H1 (cell line): ENCODE data around the gene USP7. TPM values are rescaled to one million over a fixed set of nuclear protein-coding genes. Genes with fewer than 3 reads are reported as not detected.

Source experiments
- CTCF ChIA-PET: fragments of 300-600 bp; sonication (Branson Sonifier 250); formaldehyde crosslinking; loops from one replicate; lab custom pipeline; 2021; ENCODE audit not compliant: partially characterized antibody; lab: Charles Lee
- POLR2A ChIA-PET: fragments of 300-600 bp; sonication (Branson Sonifier 250); formaldehyde crosslinking; loops from one replicate; lab custom pipeline; 2021; ENCODE audit warnings: inconsistent platforms; ENCODE audit not compliant: partially characterized antibody; lab: Charles Lee
- DNase-seq, 2 experiments: peaks; one replicate each; pipeline versions ENCODE4 v3.0.0 to v3.0.0-alpha.2; 2010 to 2022; ENCODE audit warnings: low spot score in 2 of 2, low read depth in 1 of 2, mixed read lengths in 1 of 2
- FAIRE-seq: peaks from 2 replicates; lab custom pipeline; 2011; peaks lifted over from hg19 to GRCh38; lab: Jason Lieb, UNC
- H2AFZ ChIP-seq: 2 replicates; pipeline ENCODE4 v1.8.1; 2012; ENCODE audit warnings: low read length, inconsistent platforms
- H2AK5ac ChIP-seq: 2 replicates; pipeline ENCODE4 v1.6.1; 2013; ENCODE audit warnings: low read depth, low read length
- H2BK120ac ChIP-seq: replicated peaks from 2 replicates; pipeline ENCODE3; 2013; ENCODE audit warnings: low read depth, low read length, inconsistent platforms
- H2BK12ac ChIP-seq: 2 replicates; pipeline ENCODE4 v1.6.1; 2013; ENCODE audit warnings: low read depth, low read length
- H2BK15ac ChIP-seq: 2 replicates; pipeline ENCODE4 v1.6.1; 2013; ENCODE audit warnings: low read length
- H2BK20ac ChIP-seq: 2 replicates; pipeline ENCODE4 v1.6.1; 2013; ENCODE audit warnings: low read length
- H2BK5ac ChIP-seq: 2 replicates; pipeline ENCODE4 v1.6.1; 2013; ENCODE audit warnings: low read depth, low read length
- H3K14ac ChIP-seq: 2 replicates; pipeline ENCODE4 v1.6.1; 2013; ENCODE audit warnings: inconsistent platforms; ENCODE audit not compliant: insufficient read length
- H3K18ac ChIP-seq: 2 replicates; pipeline ENCODE4 v1.6.1; 2013; ENCODE audit warnings: low read length; ENCODE audit errors: extremely low read depth
- H3K23ac ChIP-seq: 2 replicates; pipeline ENCODE4 v1.6.1; 2013; ENCODE audit warnings: inconsistent platforms; ENCODE audit not compliant: insufficient read length
- H3K23me2 ChIP-seq: 2 replicates; pipeline ENCODE4 v1.6.1; 2013; ENCODE audit warnings: low read depth, low read length
- H3K27ac ChIP-seq: 2 replicates; pipeline ENCODE4 v1.6.1; 2011; ENCODE audit warnings: low read depth, low read length, inconsistent platforms
- H3K27me3 ChIP-seq, 4 experiments: replicated peaks in 1 of 4; 1 replicate in 1 of 4; 2 replicates in 3 of 4; pipeline versions ENCODE4 v1.6.1 to v1.8.1; 2011 to 2013; ENCODE audit warnings: low read length in 3 of 4, mild to moderate bottlenecking in 3 of 4, inconsistent platforms in 2 of 4, mixed read lengths in 2 of 4, moderate library complexity in 1 of 4; ENCODE audit not compliant: control insufficient read depth in 3 of 4, insufficient read depth in 3 of 4; ENCODE audit errors: extremely low read depth in 1 of 4
- H3K36me3 ChIP-seq, 4 experiments: 2 replicates each; pipeline versions ENCODE4 v1.6.1 to v1.8.1; 2011 to 2013; ENCODE audit warnings: mild to moderate bottlenecking in 4 of 4, low read length in 3 of 4, moderate library complexity in 2 of 4, control low read depth in 1 of 4, inconsistent platforms in 1 of 4; ENCODE audit not compliant: insufficient read depth in 4 of 4, control insufficient read depth in 2 of 4
- H3K4ac ChIP-seq: replicated peaks from 2 replicates; pipeline ENCODE3; 2013; ENCODE audit warnings: low read length, low read depth, mixed read lengths, inconsistent platforms; ENCODE audit not compliant: insufficient read length
- H3K4me1 ChIP-seq, 4 experiments: replicated peaks in 1 of 4; 1 replicate in 1 of 4; 2 replicates in 3 of 4; pipeline versions ENCODE4 v1.6.1 to v1.8.1; 2011 to 2013; ENCODE audit warnings: low read length in 3 of 4, inconsistent platforms in 2 of 4, mixed read lengths in 1 of 4; ENCODE audit not compliant: insufficient read depth in 4 of 4, control insufficient read depth in 3 of 4
- H3K4me2 ChIP-seq, 2 experiments: 2 replicates each; pipeline versions ENCODE4 v1.6.1 to v1.8.1; 2011 to 2013; ENCODE audit warnings: low read depth in 2 of 2, low read length in 2 of 2, control low read depth in 1 of 2, inconsistent platforms in 1 of 2, mild to moderate bottlenecking in 1 of 2; ENCODE audit not compliant: insufficient read depth in 1 of 2
- H3K4me3 ChIP-seq, 4 experiments: fragments of 200-600, 300-600 bp in 1 of 4; sonication (generic), shearing (Covaris generic), sonication (Bioruptor Twin) in 1 of 4; 2 replicates each; pipeline versions ENCODE4 v1.5.1 to v1.8.1; 2011 to 2016; ENCODE audit warnings: low read length in 4 of 4, low read depth in 3 of 4, control low read depth in 2 of 4, inconsistent platforms in 2 of 4, mild to moderate bottlenecking in 2 of 4, mixed read lengths in 1 of 4, moderate library complexity in 1 of 4; ENCODE audit not compliant: insufficient read depth in 2 of 4; ENCODE audit errors: extremely low read depth in 1 of 4
- H3K56ac ChIP-seq: replicated peaks from 2 replicates; pipeline ENCODE3; 2013; ENCODE audit warnings: low read depth, mild to moderate bottlenecking, mixed read lengths, low read length, inconsistent platforms; ENCODE audit not compliant: insufficient read length
- H3K79me1 ChIP-seq: 2 replicates; pipeline ENCODE4 v1.6.1; 2013; ENCODE audit warnings: low read depth, low read length, control low read depth
- H3K79me2 ChIP-seq, 2 experiments: 2 replicates each; pipeline versions ENCODE4 v1.6.1 to v1.8.1; 2012 to 2013; ENCODE audit warnings: low read length in 2 of 2, mild to moderate bottlenecking in 2 of 2, inconsistent platforms in 1 of 2; ENCODE audit not compliant: insufficient read depth in 2 of 2, control insufficient read depth in 1 of 2
- H3K9ac ChIP-seq, 4 experiments: replicated peaks in 1 of 4; 1 replicate in 1 of 4; 2 replicates in 3 of 4; pipeline versions ENCODE4 v1.6.1 to v1.8.1; 2011 to 2013; ENCODE audit warnings: low read depth in 3 of 4, low read length in 3 of 4, control low read depth in 2 of 4, mild to moderate bottlenecking in 2 of 4, moderate library complexity in 2 of 4, inconsistent platforms in 1 of 4; ENCODE audit errors: extremely low read depth in 1 of 4
- H3K9me3 ChIP-seq, 2 experiments: 2 replicates each; pipeline versions ENCODE4 v1.6.1 to v1.8.1; 2012 to 2013; ENCODE audit warnings: mild to moderate bottlenecking in 2 of 2, moderate library complexity in 2 of 2, control low read depth in 1 of 2, inconsistent platforms in 1 of 2, low read depth in 1 of 2, low read length in 1 of 2, mixed read lengths in 1 of 2; ENCODE audit not compliant: insufficient read depth in 2 of 2
- H4K20me1 ChIP-seq, 2 experiments: replicated peaks in 1 of 2; 2 replicates each; pipeline versions ENCODE3 to v1.8.1; 2011 to 2013; ENCODE audit warnings: inconsistent platforms in 2 of 2, low read length in 2 of 2, mild to moderate bottlenecking in 1 of 2; ENCODE audit not compliant: insufficient read depth in 2 of 2, control insufficient read depth in 1 of 2
- H4K5ac ChIP-seq: 2 replicates; pipeline ENCODE4 v1.6.1; 2013; ENCODE audit warnings: low read length, low read depth, mixed read lengths, inconsistent platforms; ENCODE audit not compliant: insufficient read length
- H4K8ac ChIP-seq: 2 replicates; pipeline ENCODE4 v1.8.0; 2013; ENCODE audit warnings: mild to moderate bottlenecking, moderate library complexity, low read length, inconsistent platforms; ENCODE audit not compliant: insufficient read depth; ENCODE audit errors: extremely low read depth
- H4K91ac ChIP-seq: replicated peaks from 2 replicates; pipeline ENCODE3; 2013; ENCODE audit warnings: low read length, mixed read lengths, inconsistent platforms; ENCODE audit not compliant: insufficient read length
- CBX8 ChIP-seq: fragments of 300-800, 300-1000 bp; sonication (generic); IDR thresholded peaks from 2 replicates; pipeline ENCODE4 v1.7.1; 2016; ENCODE audit warnings: low read depth, low read length, borderline replicate concordance
- KDM1A ChIP-seq: fragments of 200-600, 300-600 bp; sonication (generic); IDR thresholded peaks from 2 replicates; pipeline ENCODE4 v1.7.1; 2016; ENCODE audit warnings: mild to moderate bottlenecking, low read length, borderline replicate concordance
- KDM5A ChIP-seq: fragments of 200-600 bp; IDR thresholded peaks from 2 replicates; pipeline ENCODE4 v1.7.1; 2012; ENCODE audit warnings: mild to moderate bottlenecking, low read length, inconsistent platforms, mixed read lengths
- RAD21 ChIP-seq, 2 experiments: IDR thresholded peaks in 1 of 2; conservative IDR thresholded peaks in 1 of 2; 2 replicates each; pipeline ENCODE4 v1.6.1; 2011; ENCODE audit warnings: low read depth in 2 of 2, low read length in 2 of 2, improper control_type of control experiment in 1 of 2, inconsistent platforms in 1 of 2, mild to moderate bottlenecking in 1 of 2, moderate library complexity in 1 of 2
- WGBS, 2 experiments: shearing (Covaris generic) in 1 of 2; methylation state at CpG; one replicate each; pipeline versions ENCODE4 v1.1.6 to v1.1.7; 2013 to 2015; ENCODE audit warnings: low lambda C conversion rate in 2 of 2, mixed read lengths in 2 of 2, inconsistent platforms in 1 of 2, low coverage in 1 of 2, missing lambda C conversion rate in 1 of 2; ENCODE audit not compliant: insufficient replicate concordance in 2 of 2, insufficient coverage in 1 of 2, insufficient read length in 1 of 2; ENCODE audit errors: extremely low coverage in 1 of 2, missing lambda C conversion rate in 1 of 2; 5-methylcytosine and 5-hydroxymethylcytosine counted together
- polyA plus RNA-seq, 7 experiments: library from polyadenylated mRNA; depleted of rRNA in 3 of 7; stranded (reverse) in 5 of 7; unstranded in 2 of 7; fragments of >200 nt in 5 of 7; fragments of 200-250 nt in 2 of 7; gene quantifications; 1 replicate in 5 of 7; 2 replicates in 1 of 7; 4 replicates in 1 of 7; pipeline versions ENCODE4 v1.2.1 to v1.2.3, GENCODE V29; 2011 to 2013; ENCODE audit warnings: missing spikeins in 2 of 7, mixed read lengths in 2 of 7
- total RNA-seq: library from RNA; stranded (reverse); fragmentation: NEBNext Ultra II Directional; extraction: Animal tissue kit (Norgen Biotek cat#: 25700); gene quantifications from 2 replicates; pipeline ENCODE4 v1.2.1, GENCODE V29; 2021
- TF ChIP-seq, protein P1 (sequence below), 3 experiments: IDR thresholded peaks; 1 replicate in 2 of 3; 2 replicates in 1 of 3; pipeline versions ENCODE4 v1.5.1 to v1.6.1; 2011; ENCODE audit warnings: low read length in 3 of 3, mild to moderate bottlenecking in 3 of 3, inconsistent platforms in 2 of 3, low read depth in 1 of 3, moderate library complexity in 1 of 3; ENCODE audit not compliant: insufficient read depth in 1 of 3; ENCODE audit errors: control extremely low read depth in 1 of 3

Gene USP7
- total and polyA plus RNA-seq, 2 of the 8 experiments (the other 6 are each of a cell fraction or from before 2014, with no cell fraction given) = 21.3 to 211 TPM

DNA sequence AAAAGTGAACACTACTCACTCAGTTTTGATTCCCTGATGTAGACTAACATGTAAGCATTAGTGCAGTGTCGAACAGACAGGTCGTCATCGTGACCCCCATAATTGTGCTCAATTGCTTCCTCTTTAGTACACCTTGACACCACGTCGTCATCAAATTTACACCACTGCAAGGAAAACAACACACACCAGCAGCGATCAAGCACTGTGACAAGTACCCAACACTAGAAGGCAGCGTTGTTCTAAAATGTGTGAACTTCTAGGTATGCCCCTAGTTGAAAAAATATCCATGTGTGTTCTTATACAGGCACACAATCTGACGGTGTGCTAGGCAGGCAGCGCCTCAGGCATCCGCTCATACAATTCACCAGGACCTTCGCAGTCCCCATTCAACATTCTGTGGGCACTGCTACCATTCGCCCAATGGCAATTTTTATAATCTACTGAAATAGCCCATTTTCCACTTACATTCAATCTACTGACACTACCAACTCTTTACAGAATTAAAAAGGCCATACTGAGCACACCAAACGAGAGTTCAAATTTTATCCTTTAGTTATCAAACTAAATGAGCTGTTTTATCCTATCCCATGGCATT is 58.4 kb downstream of the USP7 start:
- Histone ChIP-seq H3K23ac (no peak overlapping the region), H2BK15ac (no peak overlapping the region), H4K91ac (no peak overlapping the region), H3K18ac (no peak overlapping the region), H2BK12ac (no peak overlapping the region), H4K5ac (no peak overlapping the region), H3K27me3 (no peaks in the 10 kb centered on the region), H2BK20ac (no peak overlapping the region), H2BK5ac (no peak overlapping the region), H4K20me1 (peaks cover 5 to 9% of the 10 kb centered on the region in 2 experiments), H2AK5ac (no peak overlapping the region), H3K27ac (no peak overlapping the region), H3K9me3 (no peaks in the 10 kb centered on the region), H3K4me1 (no peaks in the 10 kb centered on the region), H3K36me3 (peaks cover 23 to 86% (median 70%) of the 10 kb centered on the region in 4 experiments), H3K79me1 (no peaks in the 10 kb centered on the region; the same call in none of the 2 replicates), H2BK120ac (no peak overlapping the region), H3K79me2 (no peaks in the 10 kb centered on the region; a peak in 1 of 4 replicates), H3K23me2 (no peaks in the 10 kb centered on the region), H3K4me3 (no peak overlapping the region), H3K4me2 (no peak overlapping the region), H2AFZ (no peak overlapping the region), H4K8ac (no peak overlapping the region), H3K14ac (no peak overlapping the region), H3K4ac (no peak overlapping the region), H3K56ac (no peak overlapping the region), H3K9ac (no peak overlapping the region)
- FAIRE-seq = no peak
- POLR2A ChIA-PET = interaction anchor here (0.7 kb wide), 1 partner anchor 189 kb away, joined by 3 read pairs; no protein-coding TSS in a partner anchor
- no peak for DNase-seq
- TF ChIP-seq KDM5A = no peak
- peak; percentile 67 to 73 for TF ChIP-seq RAD21 (IDR thresholded peaks at IDR 0.05 in 1 of 2, conservative IDR thresholded peaks at IDR 0.05 in 1 of 2; ENCODE audit: low read depth in 2 of 2, low read length in 2 of 2)
- no peak for TF ChIP-seq KDM1A
- no peak for TF ChIP-seq CBX8
- TF ChIP-seq, protein P1, sequence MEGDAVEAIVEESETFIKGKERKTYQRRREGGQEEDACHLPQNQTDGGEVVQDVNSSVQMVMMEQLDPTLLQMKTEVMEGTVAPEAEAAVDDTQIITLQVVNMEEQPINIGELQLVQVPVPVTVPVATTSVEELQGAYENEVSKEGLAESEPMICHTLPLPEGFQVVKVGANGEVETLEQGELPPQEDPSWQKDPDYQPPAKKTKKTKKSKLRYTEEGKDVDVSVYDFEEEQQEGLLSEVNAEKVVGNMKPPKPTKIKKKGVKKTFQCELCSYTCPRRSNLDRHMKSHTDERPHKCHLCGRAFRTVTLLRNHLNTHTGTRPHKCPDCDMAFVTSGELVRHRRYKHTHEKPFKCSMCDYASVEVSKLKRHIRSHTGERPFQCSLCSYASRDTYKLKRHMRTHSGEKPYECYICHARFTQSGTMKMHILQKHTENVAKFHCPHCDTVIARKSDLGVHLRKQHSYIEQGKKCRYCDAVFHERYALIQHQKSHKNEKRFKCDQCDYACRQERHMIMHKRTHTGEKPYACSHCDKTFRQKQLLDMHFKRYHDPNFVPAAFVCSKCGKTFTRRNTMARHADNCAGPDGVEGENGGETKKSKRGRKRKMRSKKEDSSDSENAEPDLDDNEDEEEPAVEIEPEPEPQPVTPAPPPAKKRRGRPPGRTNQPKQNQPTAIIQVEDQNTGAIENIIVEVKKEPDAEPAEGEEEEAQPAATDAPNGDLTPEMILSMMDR (IDR thresholded peaks at IDR 0.05; ENCODE audit: control extremely low read depth in 1 of 3, insufficient read depth in 1 of 3, low read depth in 1 of 3, low read length in 3 of 3) = peak; percentile 9 to 72 (median 63)
- CTCF ChIA-PET = interaction anchor here (0.6 to 3.2 kb wide), 31 partner anchors 8 to 901 kb away, joined by 3 to 11 read pairs (median 3); no protein-coding TSS in a partner anchor
- 90% methylated on average over 13 of the region's 13 CpGs; no CpG with 5 or more reads in 1 of the 2 experiments for WGBS, 2 experiments
